HG03025 (cell line): ENCODE results near the gene PTTG1.

ENCODE experiments used
- ATAC-seq: cut with Tn5 transposase; IDR thresholded peaks from one replicate; pipeline ENCODE4 v1.9.1; 2021; ENCODE audit warnings: mild to moderate bottlenecking, moderate library complexity; ENCODE audit not compliant: unreplicated experiment, low FRiP score

Gene PTTG1

GRCh38 chr5:160450164-160450932, 28.7 kb downstream of the PTTG1 start:
- peak; percentile 69 for ATAC-seq

- ATAC-seq, result no peak
These were observed 29.6 kb downstream of the PTTG1 start for GRCh38 chr5:160451281-160451680.

GRCh38 chr5:160452036-160452435, 30.4 kb downstream of the PTTG1 start:
- no peak for ATAC-seq

- no peak for ATAC-seq
These were observed 31.1 kb downstream of the PTTG1 start for GRCh38 chr5:160452795-160453194.

- no peak for ATAC-seq
These were observed 32.1 kb downstream of the PTTG1 start for GRCh38 chr5:160453751-160454150.

- ATAC-seq, result no peak
These were observed 33.9 kb downstream of the PTTG1 start for GRCh38 chr5:160455600-160455999.

- ATAC-seq, result no peak
These were observed 35.0 kb downstream of the PTTG1 start for GRCh38 chr5:160456480-160457177.

GRCh38 chr5:160457252-160457651, 35.6 kb downstream of the PTTG1 start:
- ATAC-seq, result no peak

- ATAC-seq, result peak; percentile 74
These were observed 37.4 kb downstream of the PTTG1 start for GRCh38 chr5:160458806-160459800.

GRCh38 chr5:160460377-160461049, 38.9 kb downstream of the PTTG1 start:
- ATAC-seq, result no peak

- no peak for ATAC-seq
These were observed 39.7 kb downstream of the PTTG1 start for GRCh38 chr5:160461378-160461777.

- no peak for ATAC-seq
These were observed 40.5 kb downstream of the PTTG1 start for GRCh38 chr5:160462167-160462566.

GRCh38 chr5:160463227-160463626, 41.6 kb downstream of the PTTG1 start:
- ATAC-seq, result no peak

GRCh38 chr5:160463740-160464465, 42.2 kb downstream of the PTTG1 start:
- ATAC-seq, result no peak

GRCh38 chr5:160464466-160464797, 42.8 kb downstream of the PTTG1 start:
- no peak for ATAC-seq

GRCh38 chr5:160466116-160466515, 44.5 kb downstream of the PTTG1 start:
- ATAC-seq, result no peak

GRCh38 chr5:160466889-160467554, 45.4 kb downstream of the PTTG1 start:
- peak; percentile 1 for ATAC-seq

GRCh38 chr5:160467555-160468362, 46.1 kb downstream of the PTTG1 start:
- peak; percentile 92 for ATAC-seq
